Brain pericyte (primary cell): ENCODE data around the gene AIFM3.
"Not testable (repeated sequence)": the region's sequence is repeated elsewhere in the genome, so short reads cannot be mapped to it uniquely, and the experiment has no call there.

Experiments
- DNase-seq: peaks from one replicate; pipeline ENCODE4 v3.0.0-alpha.2; 2012; ENCODE audit warnings: low read depth, low spot score

The AIFM3 gene

DNA sequence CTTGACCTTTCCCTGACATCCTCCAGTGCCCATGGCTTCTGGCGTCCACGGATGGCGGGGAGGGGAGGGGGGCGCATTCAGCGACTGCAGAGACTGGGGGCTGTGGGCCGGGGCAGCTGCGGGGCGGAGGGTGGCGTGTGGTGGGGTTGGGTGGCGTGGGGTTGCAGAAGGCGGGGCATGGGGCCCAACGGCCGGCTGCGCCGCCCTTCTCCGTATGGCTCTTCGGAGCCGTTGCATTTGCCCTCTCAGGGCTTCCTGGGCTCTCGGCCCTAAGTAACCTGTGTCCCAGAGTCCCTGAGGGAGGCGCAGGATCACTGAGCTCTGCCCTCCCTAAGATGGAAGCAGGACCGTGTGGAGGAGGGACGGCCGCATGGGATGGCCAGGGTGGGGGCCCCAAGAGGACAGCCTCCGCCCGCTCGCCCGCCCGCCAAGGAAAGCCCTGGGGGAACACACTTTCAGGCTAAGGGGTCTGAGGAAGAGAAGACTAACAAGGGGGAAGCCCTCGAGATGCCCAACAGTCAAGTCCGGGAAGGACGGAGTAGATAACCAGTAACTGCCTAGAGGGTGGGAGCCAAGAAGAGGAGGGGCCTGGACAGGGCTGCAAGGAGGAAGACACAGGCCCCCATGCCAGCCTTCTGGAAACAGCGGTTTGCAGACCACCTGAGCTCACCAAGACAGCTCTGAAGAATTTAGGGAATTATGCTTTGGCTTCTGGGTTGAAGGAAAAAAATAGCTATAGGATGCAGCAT lies 9.2 kb upstream of the AIFM3 start:
- no peak for DNase-seq

GRCh38 chr22:20959578-20960461 lies 7.2 kb upstream of the AIFM3 start:
- DNase-seq, result no peak

DNA sequence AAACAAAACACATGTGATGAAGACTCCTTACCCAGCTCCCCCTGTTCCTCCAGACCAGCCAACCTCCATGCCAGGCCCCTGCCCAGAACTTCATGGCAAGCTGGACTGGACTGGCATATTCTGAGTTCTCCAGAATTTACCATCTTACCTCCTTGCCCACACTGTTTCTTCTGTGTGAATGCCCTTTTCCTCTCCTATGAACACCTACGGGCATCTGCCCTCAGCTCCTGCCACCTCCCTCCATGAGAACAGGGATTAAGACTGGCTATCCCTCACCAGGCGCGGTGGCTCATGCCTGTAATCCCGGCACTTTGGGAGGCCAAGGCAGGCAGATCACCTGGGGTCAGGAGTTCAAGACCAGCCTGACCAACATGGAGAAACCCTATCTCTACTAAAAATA lies 6.4 kb upstream of the AIFM3 start:
- DNase-seq, result no peak

DNA sequence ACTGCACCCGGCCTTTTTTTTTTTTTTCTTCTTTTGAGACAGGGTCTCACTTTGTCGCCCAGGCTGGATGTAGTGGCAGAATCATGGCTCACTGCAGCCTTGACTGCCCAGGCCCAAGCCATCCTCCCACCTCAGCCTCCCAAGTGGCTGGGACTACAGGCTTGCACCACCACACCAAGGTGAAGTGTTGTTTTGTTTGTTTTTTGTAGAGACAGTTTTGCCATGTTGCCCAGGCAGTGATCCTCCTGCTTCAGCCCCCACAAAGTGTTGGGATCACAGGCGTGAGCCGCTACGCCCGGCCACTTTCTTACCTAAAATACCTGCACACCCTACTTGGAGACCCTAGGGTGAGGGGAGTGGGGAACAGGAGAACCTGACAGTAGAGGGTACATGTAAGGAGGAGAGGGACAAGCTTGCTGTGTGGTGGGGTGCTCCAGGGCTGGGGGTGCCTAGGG lies 4.5 kb upstream of the AIFM3 start:
- DNase-seq, result no peak

- no peak for DNase-seq
Observed at GRCh38 chr22:20963201-20964052, 3.6 kb upstream of the AIFM3 start.

GRCh38 chr22:20964090-20964798 lies 2.8 kb upstream of the AIFM3 start:
- DNase-seq, result no peak

- DNase-seq, result no peak
Observed at GRCh38 chr22:20964799-20965103, 2.3 kb upstream of the AIFM3 start.

DNA sequence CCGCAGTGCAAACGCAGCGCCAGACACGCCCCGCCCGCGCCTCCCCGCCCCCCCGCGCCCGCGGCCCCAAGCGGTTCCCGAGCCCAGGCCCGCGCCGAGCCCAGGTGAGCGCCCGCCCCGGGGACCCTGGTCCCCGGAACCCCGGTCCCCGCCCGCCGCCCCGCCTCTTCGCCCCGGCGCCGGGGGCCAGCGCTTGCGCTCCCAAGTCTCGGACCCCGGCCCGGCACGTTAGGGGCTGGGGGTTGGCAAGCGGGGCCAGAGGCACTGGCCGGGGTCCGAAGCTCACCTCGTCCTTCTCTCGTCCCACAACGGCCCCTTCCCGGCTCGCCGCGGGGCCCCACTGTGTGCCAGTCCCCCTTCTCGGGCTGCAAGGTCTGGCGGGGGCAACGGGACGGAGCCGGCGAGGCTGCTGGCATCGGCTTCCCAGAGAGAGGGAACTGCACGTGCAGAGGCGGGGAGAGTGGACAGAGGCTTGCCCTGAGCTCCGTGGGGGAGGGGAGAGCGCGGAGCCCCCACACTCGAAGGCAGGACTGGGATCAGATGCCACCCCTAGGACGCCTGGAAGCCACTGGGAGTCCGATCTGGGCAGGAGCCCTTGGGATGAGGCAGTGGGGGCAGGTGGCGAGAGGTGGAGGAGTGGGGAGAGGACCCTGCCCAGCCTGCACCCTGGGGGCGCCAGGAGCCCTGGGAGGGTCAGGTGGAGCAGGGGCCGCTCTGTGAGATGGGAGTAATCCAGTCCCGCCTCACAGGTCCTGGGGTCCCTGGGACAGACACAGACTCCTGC lies 1.8 kb upstream of the AIFM3 start:
- no peak for DNase-seq

GRCh38 chr22:20965888-20966855 lies 883 bp upstream of the AIFM3 start:
- DNase-seq, result no peak

DNA sequence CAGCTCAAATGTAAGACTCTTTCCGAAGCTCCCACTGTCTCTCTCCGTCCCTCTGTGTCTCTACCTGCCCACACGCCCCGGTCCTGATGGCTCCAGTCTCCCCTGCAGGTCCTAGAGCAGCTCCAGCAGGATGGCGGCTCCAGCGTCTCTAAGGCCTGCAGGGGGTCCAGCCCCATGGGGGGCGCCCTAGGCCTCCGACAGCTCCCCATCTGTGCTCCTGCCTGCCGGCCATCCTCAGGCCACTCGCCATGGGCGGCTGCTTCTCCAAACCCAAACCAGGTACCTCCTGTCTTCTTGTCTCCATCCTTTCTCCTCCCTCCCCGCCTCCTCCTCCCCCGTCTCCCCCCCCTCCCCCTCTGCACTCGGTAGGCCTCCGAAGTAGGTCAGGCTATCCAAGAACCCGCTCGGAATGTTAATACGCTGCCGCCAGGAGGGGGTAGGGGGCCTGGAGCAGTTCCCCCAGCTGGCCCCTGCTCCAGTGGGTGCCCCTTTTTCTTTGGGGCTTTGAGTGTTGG lies 699 bp downstream of the AIFM3 start:
- no peak for DNase-seq

- DNase-seq, result no peak
Observed at GRCh38 chr22:20968281-20968977, 1.4 kb downstream of the AIFM3 start.

- no peak for DNase-seq
Observed at GRCh38 chr22:20970939-20971657, 4.0 kb downstream of the AIFM3 start.

GRCh38 chr22:20972014-20972694 lies 5.1 kb downstream of the AIFM3 start:
- not testable (repeated sequence) for DNase-seq

DNA sequence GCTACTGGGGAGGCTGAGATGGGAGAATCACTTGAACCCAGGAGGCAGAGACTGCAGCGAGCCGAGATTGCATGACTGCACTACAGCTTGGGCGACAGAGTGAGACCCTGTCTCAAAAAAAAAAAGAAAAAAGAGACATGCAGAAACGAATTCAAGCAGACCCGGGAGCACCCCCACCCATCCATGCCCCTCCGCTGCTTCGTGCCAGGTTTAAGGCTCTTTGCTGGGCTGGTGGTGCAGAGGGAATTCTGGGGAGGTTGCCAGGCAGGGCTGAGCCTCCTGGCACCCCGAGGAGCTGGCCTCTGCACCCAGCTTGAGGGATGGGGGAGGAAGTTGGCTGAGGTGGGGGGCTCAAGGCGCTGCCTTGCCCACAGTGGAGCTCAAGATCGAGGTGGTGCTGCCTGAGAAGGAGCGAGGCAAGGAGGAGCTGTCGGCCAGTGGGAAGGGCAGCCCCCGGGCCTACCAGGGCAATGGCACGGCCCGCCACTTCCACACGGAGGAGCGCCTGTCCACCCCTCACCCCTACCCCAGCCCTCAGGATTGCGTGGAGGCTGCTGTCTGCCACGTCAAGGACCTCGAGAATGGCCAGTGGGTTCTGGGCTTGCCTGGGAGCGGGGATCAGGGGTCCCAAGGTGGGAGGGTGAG lies 6.0 kb downstream of the AIFM3 start:
- no peak for DNase-seq

- DNase-seq, result no peak
Observed at GRCh38 chr22:20973634-20974286, 6.7 kb downstream of the AIFM3 start.

DNA sequence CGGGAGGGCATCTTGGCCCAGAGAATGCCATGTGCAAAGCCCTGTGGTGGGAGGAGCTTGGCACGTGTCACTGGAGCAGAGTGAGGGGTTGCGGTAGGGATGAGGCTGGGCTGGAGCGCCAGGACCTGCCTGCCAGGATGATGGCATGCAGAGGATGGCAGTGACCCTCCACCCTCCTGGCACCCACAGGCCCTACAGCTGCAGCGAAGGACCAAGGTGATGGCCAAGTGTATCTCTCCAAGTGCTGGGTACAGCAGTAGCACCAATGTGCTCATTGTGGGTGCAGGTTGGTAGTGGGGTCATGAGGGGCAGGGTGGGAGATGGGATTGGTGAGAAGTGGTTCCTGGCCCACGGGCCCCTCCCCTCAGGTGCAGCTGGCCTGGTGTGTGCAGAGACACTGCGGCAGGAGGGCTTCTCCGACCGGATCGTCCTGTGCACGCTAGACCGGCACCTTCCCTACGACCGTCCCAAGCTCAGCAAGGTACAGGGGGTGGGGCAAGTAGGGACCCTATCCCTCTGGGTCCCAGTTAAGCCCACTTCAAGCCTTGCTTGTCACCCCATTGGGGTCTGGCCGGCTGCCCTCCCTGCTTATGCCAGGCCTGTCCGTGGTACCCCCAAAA lies 7.4 kb downstream of the AIFM3 start:
- no peak for DNase-seq
